Activated CD8-positive, alpha-beta T cell treated with anti-CD3 and anti-CD28 coated beads for 36 hours (primary cell): ENCODE results near the gene SLC35F3. TPM values are rescaled to one million over a fixed set of nuclear protein-coding genes. Genes with fewer than 3 reads are reported as not detected.

ENCODE experiments used
- ATAC-seq: fragments of 200-7000 bp; cut with Tn5 transposase; one replicate; pipeline ENCODE4 v1.10.0; 2021; ENCODE audit warnings: mild to moderate bottlenecking, moderate library complexity
- CTCF ChIA-PET: fragments of 350-600 bp; sonication (Branson Sonifier 250); formaldehyde crosslinking; loops from one replicate; lab custom pipeline; 2021; ENCODE audit warnings: antibody characterized with exemption; lab: Charles Lee
- POLR2A ChIA-PET: fragments of 350-600 bp; sonication (Branson Sonifier 250); formaldehyde crosslinking; loops from one replicate; lab custom pipeline; 2021; ENCODE audit warnings: antibody characterized with exemption; lab: Charles Lee
- DNase-seq: peaks from one replicate; pipeline ENCODE4 v3.0.0-alpha.2; 2020
- H3K27ac Mint-ChIP-seq: one replicate; pipeline ENCODE4 v1.8.0; 2021; ENCODE audit warnings: mild to moderate bottlenecking, mixed read lengths
- H3K27me3 Mint-ChIP-seq: one replicate; pipeline ENCODE4 v1.8.0; 2021; ENCODE audit warnings: mixed read lengths
- H3K36me3 Mint-ChIP-seq: one replicate; pipeline ENCODE4 v1.8.0; 2021; ENCODE audit warnings: low read depth, mixed read lengths
- H3K4me1 Mint-ChIP-seq: one replicate; pipeline ENCODE4 v1.8.0; 2021; ENCODE audit warnings: low read depth, mixed read lengths
- H3K4me3 Mint-ChIP-seq: one replicate; pipeline ENCODE4 v1.8.0; 2021; ENCODE audit warnings: mild to moderate bottlenecking, moderate library complexity, mixed read lengths
- H3K9me3 Mint-ChIP-seq: one replicate; pipeline ENCODE4 v1.8.0; 2021; ENCODE audit warnings: mixed read lengths
- CTCF ChIP-seq: fragments of 200-600 bp; IDR thresholded peaks from one replicate; pipeline ENCODE4 v1.8.0; 2022; ENCODE audit warnings: antibody characterized with exemption, mild to moderate bottlenecking
- intact Hi-C: fragments of 100-400 bp; cut with micrococcal nuclease; formaldehyde crosslinking; loops from one replicate; pipeline ENCODE4 v1.10.0; 2022
- total RNA-seq, 2 experiments: library from RNA; stranded (reverse); gene quantifications; one replicate each; pipeline ENCODE4 v1.2.3, GENCODE V29; 2021

The SLC35F3 gene
- total RNA-seq, 2 experiments from 2014 or later: 3.1 to 3.5 TPM

DNA sequence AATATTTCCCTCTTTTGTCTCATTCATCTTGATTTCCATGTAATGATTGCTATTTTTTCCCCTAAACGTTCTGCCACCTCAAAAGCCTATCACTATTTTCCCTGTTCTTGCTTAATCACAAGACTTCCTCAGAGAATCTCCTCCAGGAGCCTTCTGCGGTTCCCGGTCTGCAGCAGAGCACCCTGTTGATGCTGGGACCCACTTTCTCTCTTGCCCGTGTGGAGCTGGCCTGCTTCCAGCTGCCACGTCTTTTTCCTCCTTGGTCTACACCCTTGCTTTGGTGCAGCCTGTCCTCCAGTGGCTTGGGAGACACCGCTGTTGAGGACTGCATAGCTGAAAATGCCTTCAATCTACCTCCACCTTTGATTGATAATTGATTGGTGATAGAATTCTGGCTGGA, 398.8 kb downstream of the SLC35F3 start:
- H3K9me3 Mint-ChIP-seq: no peaks in the 10 kb centered on the region
- no peak for TF ChIP-seq CTCF
- intact Hi-C loops: no loop called here
- ATAC-seq: no peak
- peaks cover 8% of the 10 kb centered on the region for H3K27me3 Mint-ChIP-seq
- no peak overlapping the region for H3K27ac Mint-ChIP-seq
- no peak overlapping the region for H3K4me3 Mint-ChIP-seq
- H3K36me3 Mint-ChIP-seq: no peaks in the 10 kb centered on the region
- no peaks in the 10 kb centered on the region for H3K4me1 Mint-ChIP-seq
- ChIA-PET CTCF (interaction anchor here (2.8 kb wide), 1 partner anchor 91 kb away, joined by 9 read pairs; no protein-coding TSS in a partner anchor), POLR2A (no interaction called here)
- DNase-seq: no peak

DNA sequence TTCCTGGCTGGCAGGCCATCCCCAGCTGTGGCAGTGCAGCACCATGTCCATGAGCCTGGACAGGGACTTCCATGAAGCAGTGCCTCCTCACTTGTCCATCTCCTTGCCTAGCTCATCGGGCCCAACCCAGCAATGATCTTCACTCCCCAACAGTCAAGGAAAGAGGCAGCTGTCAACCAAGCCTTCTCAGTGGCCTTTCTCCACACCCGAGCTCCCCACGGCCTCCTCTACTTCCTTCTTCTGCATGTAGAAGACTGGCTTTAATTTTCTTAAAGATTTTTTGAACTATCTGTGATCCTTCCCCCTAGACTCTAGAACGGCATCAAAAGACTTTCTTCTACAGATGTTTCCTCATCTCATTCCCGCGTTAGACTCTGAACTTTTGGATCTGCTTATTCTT, 403.2 kb downstream of the SLC35F3 start:
- H3K4me3 Mint-ChIP-seq: no peak overlapping the region
- no peaks in the 10 kb centered on the region for H3K9me3 Mint-ChIP-seq
- peaks cover 7% of the 10 kb centered on the region for H3K27me3 Mint-ChIP-seq
- no peak for TF ChIP-seq CTCF
- ATAC-seq: no peak
- H3K36me3 Mint-ChIP-seq: no peaks in the 10 kb centered on the region
- no peak for DNase-seq
- no peak overlapping the region for H3K27ac Mint-ChIP-seq
- peaks cover 14% of the 10 kb centered on the region for H3K4me1 Mint-ChIP-seq
- CTCF ChIA-PET: interaction anchor here (7.1 to 8.1 kb wide), 2 partner anchors 93 to 191 kb away, joined by 74 to 127 read pairs; no protein-coding TSS in a partner anchor
- intact Hi-C loops: no loop called here
- POLR2A ChIA-PET: no interaction called here

DNA sequence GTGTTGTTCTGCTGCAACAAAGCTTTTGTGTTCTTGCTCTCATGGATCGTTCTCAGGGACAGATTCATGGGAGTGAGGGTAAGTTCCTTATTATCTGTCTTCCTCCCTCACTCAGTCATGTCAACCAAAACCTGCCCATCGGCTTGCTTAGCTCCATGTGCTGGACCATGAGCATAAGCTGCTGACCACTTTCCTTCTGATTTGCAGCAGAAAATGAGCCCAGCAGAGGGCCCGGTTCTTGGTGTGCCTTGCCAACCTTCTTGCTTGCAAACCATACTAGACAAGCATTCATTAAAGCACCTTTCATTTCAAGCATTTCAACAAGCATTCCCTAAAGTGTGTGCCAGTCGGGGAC, 404.7 kb downstream of the SLC35F3 start:
- DNase-seq (no peak), ATAC-seq (no peak)
- Mint-ChIP-seq H3K36me3 (no peaks in the 10 kb centered on the region), H3K4me1 (peaks cover 14% of the 10 kb centered on the region), H3K4me3 (no peak overlapping the region), H3K27ac (no peak overlapping the region), H3K27me3 (peaks cover 7% of the 10 kb centered on the region), H3K9me3 (no peaks in the 10 kb centered on the region)
- POLR2A ChIA-PET: interaction anchor here (0.9 kb wide), 1 partner anchor 15 kb away, joined by 3 read pairs; no protein-coding TSS in a partner anchor
- TF ChIP-seq CTCF: no peak
- CTCF ChIA-PET: interaction anchor here (0.6 to 8.1 kb wide), 62 partner anchors 9 to 1357 kb away, joined by 3 to 127 read pairs (median 5); partner anchors contain the start of gene COA6
- intact Hi-C loops: no loop called here

GRCh38 chr1:234309598-234310459, 405.4 kb downstream of the SLC35F3 start:
- no peaks in the 10 kb centered on the region for H3K36me3 Mint-ChIP-seq
- peaks cover 16% of the 10 kb centered on the region for H3K4me1 Mint-ChIP-seq
- peaks cover 5% of the 10 kb centered on the region for H3K27me3 Mint-ChIP-seq
- TF ChIP-seq CTCF: peak; percentile 88
- DNase-seq: peak; percentile 84
- no peak overlapping the region for H3K27ac Mint-ChIP-seq
- peak; percentile 97 for ATAC-seq
- CTCF ChIA-PET: interaction anchor here (0.6 to 8.1 kb wide), 70 partner anchors 9 to 1238 kb away, joined by 3 to 127 read pairs (median 5); partner anchors contain the start of gene COA6
- POLR2A ChIA-PET: interaction anchor here (0.6 to 0.9 kb wide), 3 partner anchors 15 to 188 kb away, joined by 3 read pairs; no protein-coding TSS in a partner anchor
- H3K4me3 Mint-ChIP-seq: no peak overlapping the region
- H3K9me3 Mint-ChIP-seq: no peaks in the 10 kb centered on the region
- intact Hi-C loops: loop anchor here (1.0 to 5.0 kb wide), 3 partner anchors 48 to 156 kb away; no protein-coding TSS in a partner anchor
